ENCODE results near the gene SOX6.
"Not testable (repeated sequence)": the region's sequence is repeated elsewhere in the genome, so short reads cannot be mapped to it uniquely, and the experiment has no call there.

SOX6 gene

DNA sequence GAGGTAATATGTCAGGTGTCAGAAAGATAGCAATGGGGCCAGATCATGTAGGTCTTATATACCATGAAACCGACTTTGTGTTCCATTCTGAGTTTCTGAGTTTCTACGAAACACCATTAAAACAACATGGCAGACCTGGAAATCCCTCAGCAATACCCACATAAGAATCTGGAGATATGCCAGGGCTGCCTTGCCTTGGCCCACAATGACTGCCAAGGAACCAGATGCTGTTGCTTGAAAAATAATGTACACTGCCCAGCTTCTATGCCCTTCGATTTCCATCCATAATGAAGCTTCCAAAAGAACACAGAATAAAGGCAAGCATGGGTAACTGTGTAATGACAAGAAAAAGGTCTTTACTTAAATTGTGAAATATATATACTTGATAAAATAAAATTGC lies 277.4 kb downstream of the SOX6 start:
- TF ChIP-seq CTCF (IDR thresholded peaks at IDR 0.05; ENCODE audit: low read depth, low read length) (no peak), EZH2phosphoT487 (IDR thresholded peaks at IDR 0.05; ENCODE audit: low read depth) (no peak)
- H3K36me3 ChIP-seq (replicated peaks; ENCODE audit: low read depth, low read length), result no peaks in the 10 kb centered on the region
- no peak overlapping the region for H2AFZ ChIP-seq (ENCODE audit: low read depth, low read length)
- H4K20me1 ChIP-seq (ENCODE audit: insufficient read depth, low read length), result no peaks in the 10 kb centered on the region
- H3K27me3 ChIP-seq (ENCODE audit: low read depth, low read length), result no peaks in the 10 kb centered on the region; the same call in 1 of the 2 replicates
- H3K4me2 ChIP-seq (ENCODE audit: low read length), result no peak overlapping the region
- peaks cover 15% of the 10 kb centered on the region for H3K4me1 ChIP-seq (ENCODE audit: low read length)
- H3K79me2 ChIP-seq (ENCODE audit: low read length), result no peaks in the 10 kb centered on the region
- H3K27ac ChIP-seq (ENCODE audit: low read length), result no peak overlapping the region
- H3K4me3 ChIP-seq (ENCODE audit: low read length), result no peak overlapping the region
- H3K9me3 ChIP-seq (ENCODE audit: insufficient read depth, low read length), result no peaks in the 10 kb centered on the region
- no peak overlapping the region for H3K9ac ChIP-seq (ENCODE audit: low read length)

DNA sequence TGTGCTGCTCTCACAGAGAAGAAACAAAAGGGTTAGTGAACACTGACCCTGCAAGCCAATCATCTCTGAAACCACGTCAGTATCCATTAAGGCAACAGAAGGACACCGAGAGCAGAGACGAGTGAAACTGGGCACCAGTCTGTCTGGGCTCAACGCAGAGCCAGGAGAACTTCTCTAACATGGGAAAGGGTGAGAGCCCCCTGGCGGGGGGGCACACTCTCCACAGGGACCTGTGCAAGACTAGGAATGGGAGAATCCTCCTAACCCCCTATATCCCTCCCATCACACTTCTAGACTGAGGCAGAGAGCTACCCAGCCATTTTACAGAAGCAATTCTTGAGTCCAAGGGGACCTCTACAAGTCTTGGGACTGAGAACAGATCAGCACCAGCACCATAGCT lies 285.8 kb downstream of the SOX6 start:
- no peaks in the 10 kb centered on the region for H3K27me3 ChIP-seq (ENCODE audit: low read depth, low read length)

DNA sequence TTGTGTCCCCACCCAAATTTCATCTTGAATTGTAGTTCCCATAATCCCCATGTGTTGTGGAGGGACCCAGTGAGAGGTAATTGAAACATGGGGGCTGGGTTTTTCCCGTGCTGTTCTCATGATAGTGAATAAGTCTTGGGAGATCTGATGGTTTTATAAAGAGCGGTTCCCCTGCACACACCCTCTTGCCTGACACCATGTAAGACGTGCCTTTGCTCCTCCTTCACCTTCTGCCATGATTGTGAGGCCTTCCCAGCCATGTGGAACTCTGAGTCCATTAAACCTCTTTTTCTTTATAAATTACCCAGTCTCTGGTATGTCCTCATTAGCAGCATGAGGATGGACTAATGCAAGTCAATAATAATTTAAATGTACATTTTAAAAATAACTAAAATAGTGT lies 289.1 kb downstream of the SOX6 start:
- not testable (repeated sequence) for H2AFZ ChIP-seq (ENCODE audit: low read depth, low read length); H3K4me3 ChIP-seq (ENCODE audit: low read length); H3K36me3 ChIP-seq (replicated peaks; ENCODE audit: low read depth, low read length); H3K4me1 ChIP-seq (ENCODE audit: low read length); H3K9ac ChIP-seq (ENCODE audit: low read length); H3K9me3 ChIP-seq (ENCODE audit: insufficient read depth, low read length); H4K20me1 ChIP-seq (ENCODE audit: insufficient read depth, low read length); H3K27ac ChIP-seq (ENCODE audit: low read length); H3K27me3 ChIP-seq (ENCODE audit: low read depth, low read length); H3K79me2 ChIP-seq (ENCODE audit: low read length); H3K4me2 ChIP-seq (ENCODE audit: low read length)

More for the DNA sequence above, 285.8 kb downstream of the SOX6 start:
- Histone ChIP-seq H3K36me3 (replicated peaks; ENCODE audit: low read depth, low read length) (no peaks in the 10 kb centered on the region), H2AFZ (ENCODE audit: low read depth, low read length) (no peak overlapping the region), H3K9me3 (ENCODE audit: insufficient read depth, low read length) (no peaks in the 10 kb centered on the region), H4K20me1 (ENCODE audit: insufficient read depth, low read length) (no peaks in the 10 kb centered on the region), H3K9ac (ENCODE audit: low read length) (no peak overlapping the region), H3K4me2 (ENCODE audit: low read length) (no peak overlapping the region), H3K27ac (ENCODE audit: low read length) (no peak overlapping the region), H3K4me1 (ENCODE audit: low read length) (no peaks in the 10 kb centered on the region), H3K4me3 (ENCODE audit: low read length) (no peak overlapping the region), H3K79me2 (ENCODE audit: low read length) (no peaks in the 10 kb centered on the region)
- no peak for TF ChIP-seq EZH2phosphoT487 (IDR thresholded peaks at IDR 0.05; ENCODE audit: low read depth)

DNA sequence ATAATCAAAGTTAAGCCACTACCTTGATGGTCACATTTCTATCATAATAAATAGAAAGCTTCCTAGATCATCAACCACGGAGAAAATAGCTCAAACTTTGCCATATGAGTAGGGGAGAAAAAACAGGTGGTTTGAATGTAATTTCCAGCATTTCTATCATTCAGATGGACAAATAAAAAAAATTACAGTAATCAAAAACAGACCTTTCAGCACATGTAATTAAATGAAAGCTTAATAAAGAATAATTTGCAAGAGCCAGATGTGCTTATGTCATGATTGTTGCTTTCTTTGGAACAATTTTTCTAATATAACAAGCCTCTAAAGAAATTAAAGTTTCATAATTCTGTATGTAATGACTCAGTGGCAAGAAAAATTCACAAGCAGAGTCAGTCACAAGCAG lies 297.0 kb downstream of the SOX6 start:
- no peak overlapping the region for H2AFZ ChIP-seq (ENCODE audit: low read depth, low read length)
- no peak overlapping the region for H3K4me3 ChIP-seq (ENCODE audit: low read length)
- no peak overlapping the region for H3K9ac ChIP-seq (ENCODE audit: low read length)
- no peaks in the 10 kb centered on the region for H3K36me3 ChIP-seq (replicated peaks; ENCODE audit: low read depth, low read length)
- H3K9me3 ChIP-seq (ENCODE audit: insufficient read depth, low read length), result no peaks in the 10 kb centered on the region
- no peak for TF ChIP-seq EZH2phosphoT487 (IDR thresholded peaks at IDR 0.05; ENCODE audit: low read depth)
- TF ChIP-seq CTCF (IDR thresholded peaks at IDR 0.05; ENCODE audit: low read depth, low read length), result no peak
- H3K27ac ChIP-seq (ENCODE audit: low read length), result no peak overlapping the region
- no peak overlapping the region for H3K4me2 ChIP-seq (ENCODE audit: low read length)
- H3K4me1 ChIP-seq (ENCODE audit: low read length), result no peaks in the 10 kb centered on the region
- H4K20me1 ChIP-seq (ENCODE audit: insufficient read depth, low read length), result no peaks in the 10 kb centered on the region
- no peaks in the 10 kb centered on the region for H3K79me2 ChIP-seq (ENCODE audit: low read length)
- no peaks in the 10 kb centered on the region for H3K27me3 ChIP-seq (ENCODE audit: low read depth, low read length)

DNA sequence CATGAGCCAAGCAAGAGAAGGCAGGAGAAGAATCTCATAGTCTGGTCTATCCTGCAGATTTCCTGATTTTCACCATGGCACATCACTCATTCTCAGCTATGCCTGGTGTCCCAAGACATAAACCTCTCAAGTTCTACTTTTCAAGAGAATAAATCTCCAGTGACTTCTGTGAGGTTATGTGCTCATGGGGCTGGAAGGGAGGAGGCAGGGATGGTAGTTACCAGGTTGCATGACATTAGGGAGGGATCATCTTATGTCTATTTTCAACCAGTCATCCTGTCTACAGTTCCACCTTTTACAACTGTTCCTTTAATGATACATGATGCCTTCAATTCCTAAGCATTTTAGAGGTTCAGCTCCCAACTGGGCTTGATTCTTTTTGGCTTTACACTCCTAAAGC lies 297.7 kb downstream of the SOX6 start:
- H3K9me3 ChIP-seq (ENCODE audit: insufficient read depth, low read length), result no peaks in the 10 kb centered on the region
- no peak overlapping the region for H3K4me2 ChIP-seq (ENCODE audit: low read length)
- no peaks in the 10 kb centered on the region for H3K79me2 ChIP-seq (ENCODE audit: low read length)
- no peaks in the 10 kb centered on the region for H4K20me1 ChIP-seq (ENCODE audit: insufficient read depth, low read length)
- H3K27me3 ChIP-seq (ENCODE audit: low read depth, low read length), result no peaks in the 10 kb centered on the region
- H3K36me3 ChIP-seq (replicated peaks; ENCODE audit: low read depth, low read length), result no peaks in the 10 kb centered on the region
- TF ChIP-seq EZH2phosphoT487 (IDR thresholded peaks at IDR 0.05; ENCODE audit: low read depth) (no peak), CTCF (IDR thresholded peaks at IDR 0.05; ENCODE audit: low read depth, low read length) (no peak)
- no peak overlapping the region for H3K9ac ChIP-seq (ENCODE audit: low read length)
- H3K27ac ChIP-seq (ENCODE audit: low read length), result no peak overlapping the region
- H3K4me1 ChIP-seq (ENCODE audit: low read length), result no peaks in the 10 kb centered on the region
- no peak overlapping the region for H2AFZ ChIP-seq (ENCODE audit: low read depth, low read length)
- H3K4me3 ChIP-seq (ENCODE audit: low read length), result no peak overlapping the region
